BE2C (cell line): ENCODE results near the gene TRIO.

Experiments
- DNase-seq: peaks from one replicate; pipeline ENCODE4 v3.0.0-alpha.2; 2020
- H3K27me3 ChIP-seq: fragments of 250-450 bp; sonication (Bioruptor Pico); 2 replicates; pipeline ENCODE4 v1.5.1; 2020; ENCODE audit warnings: mild to moderate bottlenecking
- H3K36me3 ChIP-seq: fragments of 250-450 bp; sonication (Bioruptor Pico); 2 replicates; pipeline ENCODE4 v1.5.1; 2020; ENCODE audit warnings: mild to moderate bottlenecking
- H3K4me1 ChIP-seq: fragments of 250-450 bp; sonication (Bioruptor Pico); 2 replicates; pipeline ENCODE4 v1.5.1; 2020
- H3K4me3 ChIP-seq: 2 replicates; pipeline ENCODE4 v1.5.1; 2011; ENCODE audit warnings: low read depth, low read length
- H3K9me3 ChIP-seq: fragments of 250-450 bp; sonication (Bioruptor Pico); 2 replicates; pipeline ENCODE4 v1.5.1; 2020
- CTCF ChIP-seq: IDR thresholded peaks from 2 replicates; pipeline ENCODE4 v1.5.1; 2012; ENCODE audit warnings: mild to moderate bottlenecking, low read depth, low read length

TRIO gene

GRCh38 chr5:14396066-14396465 is 252.9 kb downstream of the TRIO start:
- Histone ChIP-seq H3K4me1 (peaks cover 23% of the 10 kb centered on the region), H3K36me3 (peaks cover 21% of the 10 kb centered on the region), H3K27me3 (no peaks in the 10 kb centered on the region), H3K9me3 (no peaks in the 10 kb centered on the region), H3K4me3 (no peak overlapping the region)
- no peak for TF ChIP-seq CTCF
- no peak for DNase-seq

- TF ChIP-seq CTCF, result no peak
- Histone ChIP-seq H3K36me3 (peaks cover 14% of the 10 kb centered on the region), H3K4me3 (no peak overlapping the region), H3K4me1 (peaks cover 26% of the 10 kb centered on the region), H3K9me3 (no peaks in the 10 kb centered on the region), H3K27me3 (no peaks in the 10 kb centered on the region)
- no peak for DNase-seq
Observed at GRCh38 chr5:14396737-14397136, 253.6 kb downstream of the TRIO start.

- Histone ChIP-seq H3K4me3 (no peak overlapping the region), H3K4me1 (peaks cover 35% of the 10 kb centered on the region), H3K36me3 (peaks cover 9% of the 10 kb centered on the region), H3K27me3 (no peaks in the 10 kb centered on the region), H3K9me3 (no peaks in the 10 kb centered on the region)
- no peak for TF ChIP-seq CTCF
- no peak for DNase-seq
Observed at GRCh38 chr5:14397717-14398116, 254.6 kb downstream of the TRIO start.

- H3K4me1 ChIP-seq, result peaks cover 35% of the 10 kb centered on the region
- DNase-seq, result peak; percentile 49
- peak overlapping the region; percentile 9; the same call in 1 of the 2 replicates for H3K4me3 ChIP-seq
- H3K27me3 ChIP-seq, result no peaks in the 10 kb centered on the region
- peak; percentile 82 for TF ChIP-seq CTCF
- peaks cover 9% of the 10 kb centered on the region for H3K36me3 ChIP-seq
- no peaks in the 10 kb centered on the region for H3K9me3 ChIP-seq
Observed at GRCh38 chr5:14399054-14399692, 256.0 kb downstream of the TRIO start.

GRCh38 chr5:14400085-14400484 is 256.9 kb downstream of the TRIO start:
- peak overlapping the region; percentile 9; the same call in 1 of the 2 replicates for H3K4me3 ChIP-seq
- DNase-seq, result peak; percentile 78
- no peak for TF ChIP-seq CTCF
- H3K4me1 ChIP-seq, result peaks cover 35% of the 10 kb centered on the region
- H3K9me3 ChIP-seq, result no peaks in the 10 kb centered on the region
- H3K36me3 ChIP-seq, result peaks cover 5% of the 10 kb centered on the region; the same call in 1 of the 2 replicates
- no peaks in the 10 kb centered on the region for H3K27me3 ChIP-seq

GRCh38 chr5:14400611-14401010 is 257.5 kb downstream of the TRIO start:
- H3K36me3 ChIP-seq, result peaks cover 2% of the 10 kb centered on the region; the same call in 1 of the 2 replicates

More at GRCh38 chr5:14400611-14401010, 257.5 kb downstream of the TRIO start:
- Histone ChIP-seq H3K4me1 (peaks cover 38% of the 10 kb centered on the region), H3K4me3 (no peak overlapping the region), H3K27me3 (no peaks in the 10 kb centered on the region), H3K9me3 (no peaks in the 10 kb centered on the region)
- no peak for DNase-seq
- TF ChIP-seq CTCF, result no peak
